Epithelial cell of proximal tubule (primary cell): Measurements from ENCODE around the gene C10orf105. TPM values are rescaled to one million over a fixed set of nuclear protein-coding genes. Genes with fewer than 3 reads are reported as not detected.

Experiments
- DNase-seq: peaks from one replicate; pipeline ENCODE4 v3.0.0-alpha.2; 2011; ENCODE audit warnings: low read depth
- H3K4me3 ChIP-seq: 2 replicates; pipeline ENCODE4 v1.5.1; 2011; ENCODE audit warnings: low read depth, mild to moderate bottlenecking, low read length
- total RNA-seq: library from RNA; depleted of rRNA; stranded (reverse); fragments of >200 nt; gene quantifications from 2 replicates; pipeline ENCODE4 v1.2.3, GENCODE V29; 2015
- TF ChIP-seq, protein P1 (sequence below): conservative IDR thresholded peaks from 2 replicates; pipeline ENCODE4 v1.5.1; 2012; ENCODE audit warnings: low read depth, mild to moderate bottlenecking, low read length

C10orf105 gene
- total RNA-seq, 1 donor from 2014 or later: not detected

GRCh38 chr10:71693377-71693776 lies 26.2 kb downstream of the C10orf105 start:
- no peak overlapping the region for H3K4me3 ChIP-seq
- DNase-seq: no peak
- TF ChIP-seq, protein P1, sequence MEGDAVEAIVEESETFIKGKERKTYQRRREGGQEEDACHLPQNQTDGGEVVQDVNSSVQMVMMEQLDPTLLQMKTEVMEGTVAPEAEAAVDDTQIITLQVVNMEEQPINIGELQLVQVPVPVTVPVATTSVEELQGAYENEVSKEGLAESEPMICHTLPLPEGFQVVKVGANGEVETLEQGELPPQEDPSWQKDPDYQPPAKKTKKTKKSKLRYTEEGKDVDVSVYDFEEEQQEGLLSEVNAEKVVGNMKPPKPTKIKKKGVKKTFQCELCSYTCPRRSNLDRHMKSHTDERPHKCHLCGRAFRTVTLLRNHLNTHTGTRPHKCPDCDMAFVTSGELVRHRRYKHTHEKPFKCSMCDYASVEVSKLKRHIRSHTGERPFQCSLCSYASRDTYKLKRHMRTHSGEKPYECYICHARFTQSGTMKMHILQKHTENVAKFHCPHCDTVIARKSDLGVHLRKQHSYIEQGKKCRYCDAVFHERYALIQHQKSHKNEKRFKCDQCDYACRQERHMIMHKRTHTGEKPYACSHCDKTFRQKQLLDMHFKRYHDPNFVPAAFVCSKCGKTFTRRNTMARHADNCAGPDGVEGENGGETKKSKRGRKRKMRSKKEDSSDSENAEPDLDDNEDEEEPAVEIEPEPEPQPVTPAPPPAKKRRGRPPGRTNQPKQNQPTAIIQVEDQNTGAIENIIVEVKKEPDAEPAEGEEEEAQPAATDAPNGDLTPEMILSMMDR: no peak

DNA sequence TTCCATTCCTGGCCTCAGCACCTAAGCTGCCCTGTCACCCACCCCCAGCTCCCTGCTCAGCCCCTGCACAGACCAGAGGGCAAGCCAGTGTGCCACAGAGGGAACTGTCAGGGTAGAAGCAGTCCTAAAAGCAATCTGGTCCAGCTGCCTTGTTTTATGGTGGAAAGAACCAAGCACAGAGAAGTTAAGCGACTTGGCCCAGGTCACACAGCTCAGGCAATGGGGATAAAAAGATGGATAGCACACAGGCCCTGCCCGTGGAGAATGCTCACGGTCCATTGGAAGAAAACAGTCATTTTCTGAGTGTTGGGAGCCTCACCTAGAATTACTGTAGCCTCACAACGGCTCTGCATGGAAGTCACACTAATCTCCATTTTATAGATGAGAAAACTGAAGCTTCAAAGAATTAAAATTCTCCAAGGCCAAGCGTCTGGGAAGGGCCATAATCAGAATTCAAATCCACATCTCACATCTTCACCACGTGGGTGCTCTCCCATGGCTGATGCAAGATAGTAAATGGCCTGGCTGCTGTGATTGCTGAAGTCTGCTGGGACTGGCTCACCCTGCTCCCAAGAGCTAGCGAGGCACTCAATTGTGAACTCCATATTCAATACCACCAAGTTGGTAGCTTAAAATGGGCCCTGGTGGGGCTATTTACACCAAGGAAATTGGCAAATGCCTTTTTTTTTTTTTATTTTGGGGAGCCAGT lies 26.8 kb downstream of the C10orf105 start:
- TF ChIP-seq, protein P1: no peak
- DNase-seq: no peak
- no peak overlapping the region for H3K4me3 ChIP-seq

- no peak for DNase-seq
- TF ChIP-seq, protein P1: no peak
- no peak overlapping the region for H3K4me3 ChIP-seq
Measured at GRCh38 chr10:71691405-71691804, 28.2 kb downstream of the C10orf105 start.

DNA sequence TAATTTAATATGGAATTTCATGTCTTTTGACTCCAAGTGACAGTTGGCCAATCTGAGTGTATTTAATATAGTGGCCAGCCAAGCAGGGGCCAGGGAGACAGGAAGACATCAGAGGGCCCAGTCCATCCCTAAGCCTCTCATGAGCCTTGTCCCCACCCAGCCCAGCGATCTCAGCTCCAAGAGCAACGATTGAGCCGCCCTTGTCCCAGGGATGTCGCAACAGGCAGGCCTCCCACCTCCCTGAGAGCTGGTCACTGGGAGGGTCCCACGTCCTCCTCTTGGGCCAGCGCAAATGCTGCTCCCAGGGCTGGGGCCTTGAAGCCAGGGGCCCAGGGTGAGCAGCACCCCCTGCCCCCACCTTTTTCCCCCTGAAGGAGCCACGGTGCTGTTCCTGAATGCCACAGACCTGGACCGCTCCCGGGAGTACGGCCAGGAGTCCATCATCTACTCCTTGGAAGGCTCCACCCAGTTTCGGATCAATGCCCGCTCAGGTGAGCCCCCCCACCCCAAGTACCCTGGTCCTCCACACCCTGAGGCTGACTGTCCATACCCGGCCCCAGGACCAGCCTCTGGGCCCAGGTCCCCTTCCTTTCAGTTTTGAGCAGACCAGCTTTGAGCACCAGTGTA lies 29.4 kb downstream of the C10orf105 start:
- H3K4me3 ChIP-seq: no peak overlapping the region
- TF ChIP-seq, protein P1: no peak
- no peak for DNase-seq

DNA sequence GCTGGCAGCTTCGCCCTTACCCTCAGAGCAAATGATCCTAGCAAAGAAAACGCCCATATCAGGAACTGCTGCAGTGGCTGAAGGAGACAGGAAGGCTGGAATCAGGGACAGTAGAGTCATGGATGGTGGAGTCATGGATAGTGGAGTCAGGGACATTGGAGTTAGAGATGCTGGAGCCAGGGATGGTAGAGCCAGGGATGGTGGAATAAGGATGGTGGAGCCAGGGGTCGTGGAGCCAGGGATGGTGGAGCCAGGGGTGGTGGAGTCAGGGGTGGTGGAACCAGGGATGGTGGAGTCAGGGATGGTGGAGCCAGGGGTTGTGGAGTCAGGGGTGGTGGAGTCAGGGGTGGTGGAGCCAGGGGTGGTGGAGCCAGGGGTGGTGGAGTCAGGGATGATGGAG lies 31.3 kb downstream of the C10orf105 start:
- TF ChIP-seq, protein P1: no peak
- H3K4me3 ChIP-seq: no peak overlapping the region
- DNase-seq: no peak

- DNase-seq: no peak
- H3K4me3 ChIP-seq: no peak overlapping the region
- TF ChIP-seq, protein P1: no peak
Measured at GRCh38 chr10:71687480-71687879, 32.1 kb downstream of the C10orf105 start.

GRCh38 chr10:71687077-71687476 lies 32.5 kb downstream of the C10orf105 start:
- DNase-seq: no peak
- TF ChIP-seq, protein P1: no peak
- no peak overlapping the region for H3K4me3 ChIP-seq
